Spleen (tissue), 7 donors: ENCODE data around the gene LSS.

Experiments
- POLR2A ChIP-seq, 3 donors: fragments of 450-650 bp; IDR thresholded peaks; one replicate each; pipeline ENCODE4 v1.5.1; 2017; ENCODE audit warnings: antibody characterized with exemption in 3 of 3, mild to moderate bottlenecking in 1 of 3
- TF ChIP-seq, protein P1 (sequence below), 11 experiments: fragments of 200-600 bp in 7 of 11; fragments of 450-650 bp in 4 of 11; sonication (generic) in 4 of 11; IDR thresholded peaks in 8 of 11; conservative IDR thresholded peaks in 3 of 11; 1 replicate in 7 of 11; 2 replicates in 4 of 11; pipeline versions ENCODE4 v1.4.0 to v1.8.0; 2016 to 2021; ENCODE audit warnings: antibody characterized with exemption in 11 of 11, inconsistent platforms in 4 of 11, mild to moderate bottlenecking in 1 of 11
- donor health status: DM: no; HTN: no; CAD: no; lungs with moderate emphysema.
- donor health status: DM: no; HTN: no; CAD: no.
- donor health status: DM: no; HTN: no; CAD: no.

DNA sequence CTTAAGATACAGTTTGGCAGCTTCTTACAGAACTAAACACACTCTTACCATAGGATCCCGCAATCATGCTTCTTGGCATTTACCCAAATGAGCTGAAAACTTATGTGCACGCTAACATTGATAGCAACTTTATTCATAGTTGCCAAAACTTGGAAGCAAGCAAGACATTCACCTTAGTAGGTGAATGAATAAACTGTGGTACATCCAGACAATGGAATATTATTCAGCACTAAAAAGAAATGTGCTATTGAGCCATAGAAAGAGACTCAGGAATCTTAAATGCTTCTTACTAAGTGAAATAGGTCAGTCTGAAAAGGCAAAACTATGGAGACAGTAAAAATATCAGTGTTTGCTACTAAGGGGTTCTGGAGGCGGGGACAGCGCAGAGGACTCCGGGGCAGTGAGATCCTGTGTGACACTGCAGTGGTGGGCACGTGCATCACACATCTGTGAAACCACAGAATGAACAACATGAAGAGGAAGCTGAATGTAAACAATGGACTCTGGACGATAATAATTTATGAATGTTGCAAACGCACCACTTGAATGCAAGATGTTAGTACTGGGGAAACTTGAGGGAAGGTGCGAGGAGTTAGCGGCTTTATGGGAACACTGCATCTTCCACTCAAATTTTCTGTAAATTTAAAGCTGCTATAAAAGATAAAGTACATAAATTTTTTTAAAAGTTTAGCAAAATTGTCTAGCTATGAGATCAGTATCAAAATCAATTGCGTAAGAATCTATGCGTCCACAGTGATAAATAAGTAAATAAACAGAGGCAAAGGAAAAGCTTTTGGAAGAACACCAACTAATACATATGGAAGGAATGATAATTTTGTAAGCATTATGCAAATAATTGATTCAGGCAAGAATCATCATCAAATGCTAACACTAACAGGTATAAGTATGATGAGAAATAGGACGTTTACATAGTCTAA is 28.9 kb downstream of the LSS start:
- TF ChIP-seq, protein P1, sequence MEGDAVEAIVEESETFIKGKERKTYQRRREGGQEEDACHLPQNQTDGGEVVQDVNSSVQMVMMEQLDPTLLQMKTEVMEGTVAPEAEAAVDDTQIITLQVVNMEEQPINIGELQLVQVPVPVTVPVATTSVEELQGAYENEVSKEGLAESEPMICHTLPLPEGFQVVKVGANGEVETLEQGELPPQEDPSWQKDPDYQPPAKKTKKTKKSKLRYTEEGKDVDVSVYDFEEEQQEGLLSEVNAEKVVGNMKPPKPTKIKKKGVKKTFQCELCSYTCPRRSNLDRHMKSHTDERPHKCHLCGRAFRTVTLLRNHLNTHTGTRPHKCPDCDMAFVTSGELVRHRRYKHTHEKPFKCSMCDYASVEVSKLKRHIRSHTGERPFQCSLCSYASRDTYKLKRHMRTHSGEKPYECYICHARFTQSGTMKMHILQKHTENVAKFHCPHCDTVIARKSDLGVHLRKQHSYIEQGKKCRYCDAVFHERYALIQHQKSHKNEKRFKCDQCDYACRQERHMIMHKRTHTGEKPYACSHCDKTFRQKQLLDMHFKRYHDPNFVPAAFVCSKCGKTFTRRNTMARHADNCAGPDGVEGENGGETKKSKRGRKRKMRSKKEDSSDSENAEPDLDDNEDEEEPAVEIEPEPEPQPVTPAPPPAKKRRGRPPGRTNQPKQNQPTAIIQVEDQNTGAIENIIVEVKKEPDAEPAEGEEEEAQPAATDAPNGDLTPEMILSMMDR (IDR thresholded peaks at IDR 0.05 in 8 of 11, conservative IDR thresholded peaks at IDR 0.05 in 3 of 11) = no peak
- no peak for TF ChIP-seq POLR2A (IDR thresholded peaks at IDR 0.05)
